NCI-H524 treated with DMSO at 0.1 percent for 48 hours (cell line): ENCODE results near the gene SPTAN1.

ENCODE experiments used
- DNase-seq: peaks from one replicate; lab custom pipeline; 2025; lab: John Stamatoyannopoulos, UW

Gene SPTAN1

DNA sequence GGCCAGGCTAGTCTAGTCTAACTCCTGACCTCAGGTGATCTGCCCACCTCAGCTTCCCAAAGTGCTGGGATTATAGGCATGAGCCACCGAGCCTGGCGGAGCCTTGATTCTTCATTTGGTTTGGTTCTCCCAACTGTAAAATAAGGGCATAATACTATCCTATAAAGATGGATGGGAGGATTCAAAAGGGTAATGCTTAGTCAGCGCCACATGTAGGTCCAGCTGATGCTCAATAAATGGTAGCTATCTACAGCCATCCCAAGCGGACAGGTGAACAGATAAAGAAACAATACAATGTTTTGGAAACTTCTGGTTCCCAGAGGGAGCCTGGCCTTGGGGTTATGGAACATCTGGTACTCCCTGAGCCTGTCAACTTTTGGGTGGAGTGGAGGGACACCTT is 123.0 kb downstream of the SPTAN1 start:
- DNase-seq = no peak

DNA sequence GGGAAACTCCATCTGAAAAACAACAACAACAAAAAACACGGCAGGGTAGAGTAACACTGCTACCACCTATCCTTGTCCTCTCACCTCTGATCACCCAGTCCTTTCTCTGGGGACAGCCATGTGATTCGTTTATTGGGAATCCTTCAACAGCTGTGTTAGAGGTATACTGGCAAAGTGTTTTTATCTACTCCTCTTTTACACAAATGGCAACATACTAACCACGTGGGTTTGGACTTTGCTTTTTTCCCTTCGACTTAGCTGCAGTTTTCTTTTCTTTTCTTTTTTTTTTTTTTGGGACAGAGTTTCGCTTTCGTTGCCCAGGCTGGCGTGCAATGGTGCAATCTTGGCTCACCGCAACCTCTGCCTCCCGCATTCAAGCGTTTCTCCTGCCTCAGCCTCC is 125.4 kb downstream of the SPTAN1 start:
- DNase-seq = no peak
